GM19438 (cell line): ENCODE data around the gene CASQ1.

Source experiments
- ATAC-seq: cut with Tn5 transposase; IDR thresholded peaks from one replicate; pipeline ENCODE4 v1.9.1; 2021; ENCODE audit warnings: low read depth; ENCODE audit not compliant: unreplicated experiment

Gene CASQ1

DNA sequence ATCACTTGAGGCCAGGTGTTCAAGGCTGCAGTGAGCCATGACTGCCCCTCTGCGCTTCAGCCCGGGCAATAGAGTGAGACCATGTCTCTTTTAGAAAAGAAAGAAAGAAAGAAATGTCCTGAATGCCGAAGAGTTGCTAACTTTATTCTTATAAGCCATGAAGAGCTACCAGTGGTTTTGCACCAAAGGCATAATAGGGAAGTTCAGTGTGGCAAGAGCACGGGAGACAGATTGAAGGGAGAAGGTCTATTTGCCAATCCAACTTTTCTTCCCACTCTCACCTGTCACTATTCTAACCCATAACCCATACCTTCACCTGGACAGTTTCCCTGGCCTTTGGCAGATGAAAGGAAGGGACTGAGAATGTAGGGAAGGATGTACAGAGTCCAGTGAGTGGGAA, 10.4 kb downstream of the CASQ1 start:
- ATAC-seq, result no peak

DNA sequence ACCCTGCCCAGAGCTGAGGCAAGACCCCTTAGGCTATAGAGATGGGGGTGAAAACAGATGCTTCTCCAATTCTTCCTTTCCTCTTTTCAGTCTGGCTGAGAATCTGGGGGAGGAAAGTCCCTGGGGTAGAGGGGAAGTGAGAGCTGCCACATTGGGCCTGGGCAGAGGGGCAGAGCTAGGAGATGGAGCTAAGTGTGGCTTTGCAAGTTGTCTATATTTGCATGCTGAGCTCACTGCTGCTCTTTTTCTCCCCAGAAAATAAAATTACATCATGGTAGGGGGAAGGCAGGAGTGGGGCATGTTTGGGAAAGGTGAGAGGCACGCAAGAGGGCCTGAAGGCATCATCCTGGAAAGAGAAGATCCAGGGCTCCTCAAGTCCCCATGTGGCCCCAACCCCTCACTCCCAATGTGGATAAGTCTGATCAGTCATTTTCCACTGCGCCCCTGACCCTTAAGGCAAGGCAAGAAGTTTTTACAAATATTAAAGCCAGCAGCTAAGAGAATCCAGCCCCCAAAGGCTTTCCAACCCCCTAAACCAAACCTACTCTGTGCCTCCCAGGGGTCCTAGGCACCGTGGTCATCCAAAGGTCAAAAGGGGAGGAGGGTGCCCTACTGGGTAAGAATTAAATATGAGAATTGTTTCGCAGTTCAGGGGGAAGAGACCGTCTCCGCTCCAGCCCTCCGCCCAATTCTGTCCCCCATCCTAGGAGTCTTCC, 14.3 kb downstream of the CASQ1 start:
- ATAC-seq, result peak; percentile 43

DNA sequence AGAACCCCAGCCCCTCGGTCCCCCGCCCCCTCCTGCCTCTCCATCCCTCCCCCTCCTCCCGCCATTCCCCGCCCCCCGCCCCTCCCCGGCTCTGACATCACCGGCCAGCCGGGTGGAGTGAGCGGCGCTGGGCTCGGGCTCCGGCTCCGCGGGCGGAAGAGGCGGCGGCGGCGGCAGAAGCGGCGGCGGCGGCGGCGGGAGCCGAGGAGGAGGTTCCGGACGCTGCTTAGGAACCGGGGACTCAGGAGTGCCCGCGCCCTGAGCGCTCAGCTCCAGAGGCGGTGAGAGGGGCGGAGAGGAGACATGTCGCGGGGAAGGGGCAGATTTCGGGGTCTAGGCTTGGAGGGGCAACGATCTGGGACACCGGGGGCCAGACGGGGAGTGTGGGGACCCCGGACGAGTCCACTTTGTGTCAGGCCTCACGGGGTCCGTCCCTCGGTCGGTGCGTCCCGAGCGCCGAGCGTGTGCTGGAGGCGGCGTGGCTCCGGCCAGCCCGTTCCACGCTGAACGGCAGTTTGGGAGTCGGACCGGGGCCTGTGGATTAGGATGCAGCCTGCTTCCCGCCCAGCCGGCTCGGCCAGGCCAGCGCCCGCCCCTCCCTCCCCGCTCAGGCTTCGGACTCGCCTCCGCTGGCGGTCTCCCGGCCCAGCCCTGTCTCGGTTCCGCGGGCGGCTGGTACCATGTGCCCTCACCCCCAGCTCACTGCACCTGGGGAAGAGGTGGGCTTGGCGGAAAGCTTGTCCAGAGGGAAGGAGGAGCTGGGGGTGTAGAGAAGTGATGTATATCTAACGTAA, 15.1 kb downstream of the CASQ1 start, which contains the start of gene PEA15:
PEA15 (plus strand) TSS at position 143 of the 794 bp plus-strand sequence. CDS start 6,161 bp downstream, outside the sequence.
- peak; percentile 57 for ATAC-seq

DNA sequence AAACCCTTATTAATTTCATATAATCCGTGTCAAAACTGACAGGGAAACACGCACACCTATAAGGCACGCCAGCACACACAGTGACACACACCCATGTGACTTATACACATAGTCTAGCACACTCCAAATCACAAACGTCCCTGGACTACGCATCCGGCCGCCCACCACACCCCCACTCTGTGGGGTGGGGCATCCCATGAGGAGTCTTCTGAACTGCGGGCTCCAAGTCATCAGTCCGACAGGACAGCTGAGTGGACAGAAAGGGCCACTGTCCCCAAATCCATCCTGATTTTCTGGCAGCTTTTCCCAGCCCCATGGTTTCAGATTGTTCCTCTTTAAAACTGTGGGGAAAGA, 15.6 kb downstream of the CASQ1 start:
- ATAC-seq, result peak; percentile 33

DNA sequence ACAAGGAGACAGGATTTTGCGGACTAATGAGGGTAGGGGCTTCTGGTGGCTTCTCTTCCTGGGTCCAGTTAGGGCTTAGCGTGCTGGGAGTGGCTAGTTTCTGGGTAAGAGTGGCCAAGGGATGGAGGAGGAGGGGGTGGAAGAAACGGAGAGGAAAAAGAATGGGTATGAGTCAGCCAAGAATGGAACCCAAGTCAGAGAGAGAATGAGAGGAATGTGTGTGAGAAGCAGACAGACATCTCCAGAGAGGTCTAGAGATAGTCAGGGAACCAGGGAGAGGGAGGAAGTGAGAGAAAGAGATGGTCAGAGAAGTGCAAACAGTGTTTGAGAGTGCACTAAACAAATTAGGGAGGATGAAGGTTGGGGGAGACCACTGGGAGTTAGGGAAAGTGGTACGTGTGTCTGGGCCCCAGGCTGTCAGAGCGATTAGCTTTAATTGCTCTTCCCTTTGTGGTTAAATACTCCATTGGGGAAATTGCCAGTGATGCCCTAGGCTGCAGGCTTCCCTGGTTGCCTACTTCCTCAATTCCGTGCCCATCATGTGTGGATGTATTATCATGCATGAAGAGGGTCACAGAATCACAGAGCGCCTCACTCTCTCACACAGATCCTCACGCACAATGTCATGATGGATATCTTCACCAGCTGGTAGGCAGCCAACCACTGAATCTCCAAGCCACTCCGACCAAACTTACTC, 16.2 kb downstream of the CASQ1 start:
- ATAC-seq, result no peak

DNA sequence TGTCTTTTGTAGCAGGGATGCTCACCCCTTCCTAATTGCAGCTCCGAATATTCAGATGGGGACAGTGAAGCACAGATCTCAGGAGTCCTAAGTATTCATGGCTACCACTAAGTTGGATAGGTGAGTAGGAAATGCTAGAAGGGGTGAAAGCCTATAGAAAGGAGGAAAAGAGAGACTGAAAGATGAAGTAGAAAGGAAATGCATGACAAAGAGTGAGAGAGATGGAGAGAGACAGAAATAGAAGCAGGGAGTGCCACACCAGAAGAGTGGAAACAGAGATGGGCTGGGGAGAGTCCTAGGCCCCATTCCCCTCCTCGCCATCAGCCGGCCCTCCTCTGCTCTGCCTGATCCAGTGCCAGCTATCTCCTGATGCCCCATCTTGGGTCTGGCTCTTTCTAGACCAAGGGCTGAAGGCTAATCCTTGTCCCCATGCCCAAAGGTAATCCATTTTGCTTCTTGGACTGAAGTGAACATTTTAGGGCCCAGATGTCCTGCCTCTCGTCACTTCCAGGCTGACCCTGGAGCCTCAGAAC, 16.8 kb downstream of the CASQ1 start:
- ATAC-seq, result no peak

DNA sequence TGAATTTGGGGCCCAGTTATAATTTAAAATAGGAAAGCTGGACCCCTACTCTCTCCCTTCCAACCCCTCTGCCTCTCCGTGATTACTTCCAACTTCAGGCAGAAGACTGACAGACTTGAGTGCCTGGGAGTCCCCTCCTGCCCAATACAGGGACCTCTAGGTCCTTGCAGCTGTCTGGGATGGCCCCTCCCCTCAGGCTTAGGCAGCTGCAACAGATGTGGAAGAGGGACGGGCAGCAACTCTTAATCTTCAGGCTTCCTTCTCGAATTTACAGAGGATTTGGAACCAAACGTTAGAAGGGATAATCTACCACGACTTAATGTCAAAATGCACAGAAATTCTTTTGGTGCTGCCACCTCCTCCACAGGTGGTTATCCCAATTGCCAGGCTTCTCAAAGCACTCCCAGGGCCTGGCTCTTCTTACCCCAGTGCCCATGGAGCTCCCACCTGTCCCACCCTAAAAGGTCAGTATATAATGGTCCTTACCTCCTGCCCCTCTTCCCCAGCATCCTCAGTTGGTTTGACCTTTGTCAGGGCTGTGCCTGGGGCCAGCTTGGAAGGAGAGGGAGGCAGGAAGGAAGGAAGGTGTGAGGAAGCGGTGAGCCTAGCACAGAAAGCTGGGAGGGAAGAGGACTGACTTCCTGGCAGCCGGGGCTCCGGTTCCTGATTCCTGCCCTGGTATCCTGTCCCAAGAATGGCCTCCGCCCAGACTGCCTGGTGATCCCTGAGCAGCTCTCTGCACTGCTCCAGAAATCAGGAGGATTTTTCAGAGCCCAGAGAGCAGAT, 17.6 kb downstream of the CASQ1 start:
- no peak for ATAC-seq

DNA sequence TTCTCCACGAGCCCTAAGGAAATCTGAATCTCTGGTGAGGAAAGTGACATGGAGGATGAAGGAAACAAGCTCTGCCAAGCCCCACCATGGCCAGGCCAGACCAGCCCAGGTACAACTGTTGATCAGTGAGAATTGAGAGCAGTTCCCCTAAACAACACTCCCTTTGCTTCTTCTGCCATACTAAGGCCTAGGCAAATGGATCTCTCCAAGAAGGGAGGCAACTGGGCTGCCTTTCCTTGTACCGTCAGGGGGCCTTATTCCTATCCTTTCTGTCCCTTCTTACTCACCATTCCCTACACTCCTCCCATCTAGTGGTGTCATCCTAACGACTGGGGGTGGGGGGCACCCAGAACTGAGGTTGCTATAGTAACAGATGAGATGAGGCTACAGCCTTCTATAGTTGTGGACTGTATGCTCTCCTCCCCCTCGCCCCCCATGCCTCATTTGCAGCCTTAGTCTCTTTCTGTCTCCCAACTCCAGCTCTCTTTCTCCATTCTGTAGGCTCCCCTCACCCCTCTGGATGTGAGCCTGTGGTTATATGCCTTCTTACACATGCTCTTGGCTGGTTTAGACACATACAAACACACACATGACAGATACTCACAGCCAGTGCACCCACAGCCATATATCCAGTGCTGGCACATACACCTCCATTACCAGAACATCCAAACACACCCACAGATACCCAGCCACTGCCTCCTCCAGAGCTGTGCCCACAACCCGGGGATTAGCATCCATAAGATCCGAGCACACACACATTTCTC, 18.4 kb downstream of the CASQ1 start:
- ATAC-seq, result no peak

DNA sequence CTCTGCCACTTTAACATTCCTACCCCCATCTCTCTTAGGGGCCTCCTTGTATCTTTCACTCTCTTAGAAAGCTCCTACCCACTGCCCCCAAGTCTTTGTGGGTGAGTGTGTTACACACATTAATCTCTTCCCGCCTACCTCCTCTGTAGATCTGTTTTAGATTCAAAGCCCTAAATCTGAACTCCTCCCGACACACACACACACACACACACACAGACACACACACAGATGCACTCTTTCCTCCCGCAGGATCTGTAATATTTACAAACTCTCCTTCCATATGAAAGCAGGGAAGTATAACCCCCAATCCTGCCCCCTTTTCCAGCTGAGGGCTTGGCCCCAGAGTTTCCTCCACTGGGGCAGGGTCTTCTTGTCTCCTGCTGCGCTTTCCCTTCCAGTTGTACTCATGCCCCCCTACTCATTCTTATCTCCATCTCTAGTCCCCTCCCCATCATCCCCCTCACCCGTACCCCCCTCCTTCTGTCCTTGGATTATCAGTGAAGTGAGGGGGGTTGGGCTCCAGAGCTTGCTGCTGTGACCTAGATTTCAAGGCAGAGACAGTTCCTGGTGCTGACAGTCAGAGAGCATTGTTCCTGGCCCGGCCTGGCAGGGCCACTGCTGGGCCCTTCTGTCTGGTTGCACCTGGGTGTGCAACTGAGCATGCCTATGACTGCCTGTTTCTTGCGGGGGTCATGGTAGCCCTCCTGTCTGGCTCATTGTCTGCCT, 19.1 kb downstream of the CASQ1 start:
- ATAC-seq, result no peak

DNA sequence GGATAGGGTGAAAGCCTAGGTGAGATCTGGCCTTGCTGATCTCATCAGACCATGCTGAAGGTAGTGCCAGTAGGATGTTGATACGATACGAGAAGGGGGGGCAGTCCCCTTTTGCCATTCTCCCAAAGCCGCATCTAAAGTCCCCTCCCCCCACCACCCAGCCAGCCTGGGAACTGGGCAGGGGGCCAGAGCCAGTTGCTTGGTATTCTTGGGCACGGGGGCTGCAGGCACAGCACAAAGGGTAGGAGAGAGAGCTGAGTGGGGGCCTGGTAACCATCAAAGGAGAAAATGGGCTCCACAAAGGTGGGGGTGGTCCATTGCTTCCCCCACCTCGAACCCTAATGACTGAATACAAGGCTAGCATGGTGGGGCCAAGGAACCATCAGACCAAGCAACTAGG, 20.2 kb downstream of the CASQ1 start:
- no peak for ATAC-seq

DNA sequence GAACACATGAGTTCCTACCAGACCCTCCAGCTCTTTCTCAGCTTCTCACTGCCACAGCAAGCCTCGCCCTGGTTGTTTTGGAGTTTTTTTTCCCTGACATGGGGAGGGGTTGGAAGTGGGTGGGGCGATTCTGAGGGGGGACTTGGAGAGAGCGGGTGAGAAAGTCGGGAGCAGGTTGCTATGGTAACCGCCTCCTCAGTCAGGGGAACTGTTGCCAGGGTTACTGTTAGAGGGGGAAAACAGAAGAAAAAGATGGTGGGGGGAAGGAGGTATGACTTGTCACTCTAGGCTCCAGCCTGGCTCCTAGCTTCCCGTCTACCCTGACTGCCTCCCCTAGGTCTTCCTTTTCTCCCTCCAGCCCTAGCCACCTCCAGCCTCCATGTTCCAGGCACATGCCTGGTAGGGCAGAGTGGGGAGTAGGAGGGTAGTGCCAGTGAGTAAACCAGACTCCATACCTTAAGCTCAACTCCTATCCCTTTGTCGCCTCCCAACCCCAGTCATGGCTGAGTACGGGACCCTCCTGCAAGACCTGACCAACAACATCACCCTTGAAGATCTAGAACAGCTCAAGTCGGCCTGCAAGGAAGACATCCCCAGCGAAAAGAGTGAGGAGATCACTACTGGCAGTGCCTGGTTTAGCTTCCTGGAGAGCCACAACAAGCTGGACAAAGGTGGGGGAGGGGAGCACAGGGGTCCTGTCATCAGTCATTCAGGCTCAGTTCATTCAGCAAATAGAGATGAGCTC, 20.8 kb downstream of the CASQ1 start:
- no peak for ATAC-seq

DNA sequence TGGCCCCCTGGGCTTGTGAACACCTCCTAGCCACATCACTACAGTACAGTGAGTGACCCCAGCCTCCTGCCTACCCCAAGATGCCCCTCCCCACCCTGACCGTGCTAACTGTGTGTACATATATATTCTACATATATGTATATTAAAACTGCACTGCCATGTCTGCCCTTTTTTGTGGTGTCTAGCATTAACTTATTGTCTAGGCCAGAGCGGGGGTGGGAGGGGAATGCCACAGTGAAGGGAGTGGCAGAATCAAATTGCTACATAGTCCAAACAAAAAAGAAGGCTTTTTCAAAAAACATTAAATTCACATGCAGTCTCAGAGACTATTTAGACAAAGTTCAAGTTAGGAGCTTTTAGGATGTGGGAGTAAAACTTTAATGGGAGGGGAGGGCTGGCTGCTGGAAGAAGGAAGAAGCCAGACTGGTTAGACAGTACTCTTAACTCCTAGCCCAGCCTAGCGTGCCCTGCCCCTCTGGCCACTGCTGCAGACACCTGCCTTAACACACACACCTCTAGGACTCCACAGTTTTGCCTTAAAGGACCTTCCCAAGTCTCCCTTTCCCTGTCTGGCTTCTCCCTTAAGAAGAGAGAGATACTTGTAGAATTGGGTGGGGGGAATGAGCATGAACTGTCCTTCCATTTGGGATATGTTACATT, 24.2 kb downstream of the CASQ1 start:
- ATAC-seq, result no peak

DNA sequence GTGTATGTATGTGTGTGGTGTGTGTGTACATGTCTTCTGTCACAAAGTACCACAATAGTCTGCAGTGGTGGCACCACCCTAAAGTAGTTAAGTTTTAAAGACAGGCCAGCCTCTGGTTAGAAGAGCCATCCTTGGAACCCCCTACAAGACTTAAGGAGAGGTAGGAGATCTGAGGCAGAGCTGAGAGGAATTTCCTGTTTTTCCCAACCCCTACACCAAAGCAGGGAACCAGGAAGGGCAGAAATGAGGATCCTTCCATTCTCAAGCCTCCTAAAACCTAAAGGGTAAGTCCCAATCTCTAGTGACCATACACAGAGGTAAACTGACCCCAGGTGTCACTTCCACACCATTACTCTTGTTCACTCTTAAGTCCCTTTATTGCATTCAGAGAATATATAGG, 25.9 kb downstream of the CASQ1 start:
- ATAC-seq, result no peak

DNA sequence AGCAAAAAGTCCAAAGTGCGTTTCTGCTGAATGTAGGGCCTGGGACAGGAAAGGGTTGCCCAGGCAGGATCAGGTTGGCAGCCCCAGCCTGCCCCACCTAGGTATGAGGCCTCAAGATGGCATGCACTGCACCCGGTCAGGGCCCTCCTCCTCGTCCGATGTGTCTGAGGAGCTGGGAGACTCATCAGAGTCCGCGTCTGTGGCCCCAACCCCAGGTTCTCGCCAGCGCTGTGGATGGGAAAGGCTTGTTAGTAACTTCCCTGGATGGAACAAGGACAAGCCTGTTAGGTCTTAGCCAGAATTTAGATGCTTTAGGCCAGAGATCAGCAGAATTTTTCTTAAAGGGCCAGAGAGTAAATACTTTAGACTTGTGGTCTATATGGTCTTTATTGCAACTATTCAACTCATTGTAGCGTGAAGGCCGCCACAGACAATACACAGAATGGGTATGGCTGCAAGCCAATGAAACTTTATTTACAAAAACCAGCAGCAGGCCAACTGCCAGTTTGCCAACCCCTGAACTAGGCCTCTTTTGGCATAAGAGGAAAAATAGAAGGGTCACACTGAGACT, 27.2 kb downstream of the CASQ1 start:
- no peak for ATAC-seq

DNA sequence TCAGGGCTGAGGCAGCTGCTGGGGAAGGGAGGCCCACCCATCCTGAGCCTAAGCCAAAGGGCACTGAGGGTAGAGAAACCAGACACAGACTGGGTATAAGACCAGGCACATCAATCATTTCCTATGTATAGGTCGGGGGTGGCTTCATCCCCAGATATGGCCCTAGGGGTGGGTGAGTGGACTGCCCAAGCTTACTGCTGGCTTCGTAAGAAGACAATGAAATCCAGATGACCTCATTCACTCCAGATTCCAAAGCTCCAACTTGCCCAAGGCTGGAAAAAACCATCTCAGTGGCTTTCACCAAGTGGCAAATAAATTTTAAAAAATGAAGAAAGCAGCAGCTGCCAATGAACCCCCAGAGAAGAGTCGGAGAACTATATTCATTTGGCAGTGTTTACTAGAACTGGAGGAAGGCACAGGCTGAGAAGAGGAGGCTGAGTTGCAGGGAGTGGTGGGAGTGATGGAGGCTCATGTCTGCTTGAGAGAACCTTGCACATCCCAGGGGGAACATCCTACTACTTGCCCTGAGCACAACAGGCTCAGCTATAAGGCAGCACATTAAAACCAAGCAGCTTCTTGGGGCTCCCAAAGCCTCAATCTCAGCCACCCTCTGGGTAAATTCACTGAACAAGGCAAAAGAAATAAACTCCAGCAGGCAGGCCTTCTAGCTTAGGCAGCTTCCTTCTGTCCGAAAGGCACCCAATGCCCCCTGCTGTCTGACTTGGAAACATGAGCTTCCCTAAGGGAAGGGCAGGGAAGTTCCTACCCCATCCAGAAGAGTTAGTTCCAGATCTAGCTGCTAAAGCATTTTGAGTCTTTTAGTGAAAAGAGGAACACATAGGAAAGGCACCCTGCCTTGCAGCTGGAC, 28.9 kb downstream of the CASQ1 start:
- ATAC-seq, result no peak

DNA sequence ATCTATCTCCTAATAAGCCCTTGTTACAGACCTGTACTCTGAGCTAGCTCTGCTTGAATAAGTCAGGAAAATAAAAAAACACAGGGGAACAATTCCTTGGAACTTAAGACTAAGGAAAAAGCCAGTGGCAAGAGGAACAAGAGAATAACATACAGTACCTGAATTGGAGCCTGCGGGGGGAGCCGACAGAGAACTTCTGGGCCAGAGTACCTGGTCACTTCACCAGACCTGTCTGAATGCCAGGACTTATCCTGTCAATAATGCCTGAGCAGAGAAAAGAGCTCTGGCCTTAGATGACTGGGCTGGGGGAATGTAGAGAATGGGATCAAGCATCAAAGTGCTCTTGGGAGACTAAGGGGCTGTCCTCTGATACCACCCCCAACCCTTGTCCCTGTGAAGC, 29.9 kb downstream of the CASQ1 start:
- ATAC-seq, result no peak

DNA sequence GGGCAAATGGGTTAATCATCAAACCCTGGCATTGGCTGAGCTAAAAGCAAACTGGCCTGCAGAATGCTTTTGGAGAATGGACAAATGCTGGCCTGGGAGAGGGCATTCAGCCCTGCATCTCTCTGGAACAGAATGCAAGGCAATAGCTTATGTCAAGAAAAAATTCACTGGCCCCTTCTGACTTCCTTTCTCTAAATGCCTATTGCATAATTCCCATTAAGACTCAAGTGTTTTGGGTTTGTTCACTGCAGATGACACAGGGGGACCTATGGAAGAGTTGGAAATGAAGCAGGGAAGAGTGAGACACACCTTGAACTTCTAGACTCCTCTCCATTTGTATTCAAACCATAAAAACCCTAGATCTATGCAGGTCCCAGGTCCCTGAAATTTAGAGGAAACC, 30.7 kb downstream of the CASQ1 start:
- ATAC-seq, result no peak
